ENCODE measurements around the gene ZBTB46.
A peak's percentile ranks its signal among the peaks of the same experiment; 100 is the strongest.

GRCh38 chr20:63775096-63775978, 55.7 kb downstream of the ZBTB46 start:
- TF ChIP-seq CTCF (IDR thresholded peaks at IDR 0.05) (peak; percentile 9 to 53 (median 22)), POLR2A (IDR thresholded peaks at IDR 0.05) (no peak)

All from thyroid gland (tissue), 4 donors.